Measurements from ENCODE around the gene LIMK1. TPM values are rescaled to one million over a fixed set of nuclear protein-coding genes. Genes with fewer than 3 reads are reported as not detected.
"Not testable (repeated sequence)": the region's sequence is repeated elsewhere in the genome, so short reads cannot be mapped to it uniquely, and the experiment has no call there.

The LIMK1 gene
- total and polyA plus RNA-seq, 5 experiments from 2014 or later = 2.8 to 14.6 (median 4.8) TPM

DNA sequence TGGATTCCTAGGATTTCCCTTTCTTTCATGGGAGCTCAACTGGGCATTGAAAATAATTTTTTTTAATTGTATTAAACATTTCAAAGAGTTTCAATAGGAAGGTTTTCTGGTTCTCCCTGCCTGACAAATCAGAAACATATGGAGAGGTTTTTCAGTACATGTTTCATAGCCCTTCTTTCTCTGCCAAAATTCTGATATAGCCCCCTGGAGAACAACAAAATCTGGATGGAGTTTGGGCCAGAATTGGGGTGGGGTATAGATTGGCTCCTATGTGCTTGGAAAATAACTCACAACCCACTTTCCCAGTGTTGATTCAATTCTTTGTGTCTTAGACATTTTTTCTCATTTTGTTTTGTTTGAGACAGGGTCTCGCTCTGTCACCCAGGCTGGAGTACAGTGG, 66.0 kb downstream of the LIMK1 start:
- ATAC-seq (no peak), DNase-seq (no peak)
- Mint-ChIP-seq H3K27ac (no peak overlapping the region), H3K36me3 (peaks cover 0 to 5% (median 0%) of the 10 kb centered on the region in 3 donors), H3K27me3 (peaks cover 0 to 5% (median 0%) of the 10 kb centered on the region in 5 donors), H3K4me3 (no peak overlapping the region), H3K4me1 (no peaks in the 10 kb centered on the region), H3K9me3 (peaks cover 0 to 8% (median 0%) of the 10 kb centered on the region in 9 donors)
- POLR2A ChIA-PET = no interaction called here

DNA sequence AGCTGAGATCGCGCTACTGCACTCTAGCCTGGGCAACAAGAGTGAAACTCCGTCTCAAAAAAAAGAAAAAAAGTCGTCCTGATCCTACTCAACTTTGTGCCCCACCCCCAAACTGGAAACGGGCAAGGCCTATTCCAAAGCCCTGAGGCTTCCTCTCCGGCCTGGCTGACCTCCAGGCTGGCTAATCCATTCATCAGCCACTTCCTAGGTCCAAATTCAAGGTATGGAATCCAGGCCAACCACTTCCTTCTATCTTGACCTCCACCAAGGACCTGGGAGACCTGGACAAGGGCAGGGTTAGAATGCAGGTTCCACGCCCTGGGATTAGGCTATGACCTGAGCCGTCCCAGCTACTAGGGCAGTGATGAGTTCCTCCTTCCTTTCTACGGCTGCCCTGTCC, 70.1 kb downstream of the LIMK1 start:
- no peak for DNase-seq
- no peaks in the 10 kb centered on the region for H3K4me1 Mint-ChIP-seq
- H3K9me3 Mint-ChIP-seq = no peaks in the 10 kb centered on the region
- H3K27ac Mint-ChIP-seq = peak overlapping the region in 1 of 10 donors; percentile 15
- no peak overlapping the region for H3K4me3 Mint-ChIP-seq
- POLR2A ChIA-PET = interaction anchor here (0.7 kb wide), 1 partner anchor 186 kb away, joined by 3 read pairs; no protein-coding TSS in a partner anchor
- peaks cover 0 to 3% (median 0%) of the 10 kb centered on the region in 5 donors for H3K27me3 Mint-ChIP-seq
- H3K36me3 Mint-ChIP-seq = no peaks in the 10 kb centered on the region
- no peak for ATAC-seq

DNA sequence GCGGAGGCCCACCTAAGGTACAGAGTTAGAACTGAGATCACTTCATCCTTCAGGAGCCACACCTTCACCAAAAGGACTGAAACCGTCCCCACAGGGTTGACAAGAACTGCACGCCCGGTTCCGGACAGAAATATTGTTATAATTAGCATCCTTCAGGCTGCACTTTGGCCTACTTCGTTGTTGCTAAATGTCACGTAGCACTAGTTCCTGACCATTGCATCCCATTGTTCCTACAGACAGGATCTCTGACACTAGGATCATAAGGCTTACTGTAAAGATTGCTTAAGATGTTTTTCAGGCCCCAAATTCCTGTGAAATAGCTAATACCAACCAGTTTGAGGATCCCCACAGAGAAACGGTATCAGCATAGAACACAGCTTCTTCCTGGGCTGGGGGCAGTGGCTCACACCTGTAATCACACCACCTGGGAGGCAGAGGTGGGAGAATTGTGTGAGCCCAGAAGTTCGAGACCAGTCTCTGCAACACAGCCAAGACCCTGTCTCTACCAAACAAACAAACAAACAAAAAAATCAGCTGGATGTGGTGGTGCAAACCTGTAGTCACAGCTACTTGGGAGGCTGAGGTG, 72.3 kb downstream of the LIMK1 start:
- no peaks in the 10 kb centered on the region for H3K9me3 Mint-ChIP-seq
- H3K27me3 Mint-ChIP-seq = peaks cover 0 to 3% (median 0%) of the 10 kb centered on the region in 5 donors
- no peak overlapping the region for H3K27ac Mint-ChIP-seq
- POLR2A ChIA-PET = no interaction called here
- no peak for DNase-seq
- no peaks in the 10 kb centered on the region for H3K4me1 Mint-ChIP-seq
- no peak for ATAC-seq
- H3K36me3 Mint-ChIP-seq = no peaks in the 10 kb centered on the region
- no peak overlapping the region for H3K4me3 Mint-ChIP-seq

DNA sequence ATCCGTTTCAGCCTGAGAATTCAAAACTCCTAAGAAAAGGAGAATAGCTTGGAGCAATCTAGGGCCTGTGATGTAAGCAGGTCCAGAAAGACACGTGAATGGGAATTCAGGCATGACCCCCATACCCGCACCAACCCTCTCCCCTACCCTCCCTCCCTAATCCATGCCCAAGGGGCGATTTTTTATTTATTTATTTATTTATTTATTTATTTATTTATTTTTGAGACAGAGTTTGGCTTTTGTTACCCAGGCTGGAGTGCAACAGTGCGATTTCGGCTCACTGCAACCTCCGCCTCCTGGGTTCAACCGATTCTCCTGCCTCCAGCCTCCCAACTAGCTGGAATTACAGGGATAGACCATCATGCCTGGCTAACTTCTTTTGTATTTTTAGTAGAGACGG, 74.0 kb downstream of the LIMK1 start:
- Mint-ChIP-seq H3K4me3 (no peak overlapping the region), H3K9me3 (no peaks in the 10 kb centered on the region), H3K4me1 (no peaks in the 10 kb centered on the region), H3K36me3 (no peaks in the 10 kb centered on the region), H3K27ac (no peak overlapping the region), H3K27me3 (no peaks in the 10 kb centered on the region)
- ATAC-seq (no peak), DNase-seq (no peak)
- POLR2A ChIA-PET = no interaction called here

DNA sequence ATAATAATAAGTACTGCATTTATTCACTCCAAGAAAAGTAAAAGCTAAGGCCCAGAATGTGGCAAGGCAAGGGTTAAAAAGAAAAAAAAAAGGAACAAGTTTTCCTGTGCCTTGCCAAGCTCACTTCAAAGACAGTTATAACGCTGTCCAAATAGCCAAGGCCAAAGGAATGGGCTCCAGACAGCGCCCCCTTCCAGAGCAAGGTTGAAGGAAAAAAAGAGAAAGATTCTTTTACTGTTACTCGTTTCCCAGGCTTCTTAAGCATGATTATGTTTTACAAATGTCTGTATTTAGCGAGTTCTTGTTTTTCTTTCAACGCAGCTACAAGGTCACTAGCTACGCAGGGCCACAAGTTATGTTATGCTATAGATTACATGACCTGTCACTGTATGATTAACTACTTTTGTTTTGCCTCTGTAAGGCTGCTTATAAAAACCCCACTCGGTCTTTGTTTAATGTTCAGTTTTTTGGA, 81.4 kb downstream of the LIMK1 start:
- H3K9me3 Mint-ChIP-seq = no peaks in the 10 kb centered on the region
- POLR2A ChIA-PET = interaction anchor here (1.0 kb wide), 1 partner anchor 12 kb away, joined by 3 read pairs; no protein-coding TSS in a partner anchor
- no peak overlapping the region for H3K4me3 Mint-ChIP-seq
- H3K36me3 Mint-ChIP-seq = no peaks in the 10 kb centered on the region
- H3K27me3 Mint-ChIP-seq = no peaks in the 10 kb centered on the region
- no peak for DNase-seq
- no peaks in the 10 kb centered on the region for H3K4me1 Mint-ChIP-seq
- ATAC-seq = no peak
- no peak overlapping the region for H3K27ac Mint-ChIP-seq

DNA sequence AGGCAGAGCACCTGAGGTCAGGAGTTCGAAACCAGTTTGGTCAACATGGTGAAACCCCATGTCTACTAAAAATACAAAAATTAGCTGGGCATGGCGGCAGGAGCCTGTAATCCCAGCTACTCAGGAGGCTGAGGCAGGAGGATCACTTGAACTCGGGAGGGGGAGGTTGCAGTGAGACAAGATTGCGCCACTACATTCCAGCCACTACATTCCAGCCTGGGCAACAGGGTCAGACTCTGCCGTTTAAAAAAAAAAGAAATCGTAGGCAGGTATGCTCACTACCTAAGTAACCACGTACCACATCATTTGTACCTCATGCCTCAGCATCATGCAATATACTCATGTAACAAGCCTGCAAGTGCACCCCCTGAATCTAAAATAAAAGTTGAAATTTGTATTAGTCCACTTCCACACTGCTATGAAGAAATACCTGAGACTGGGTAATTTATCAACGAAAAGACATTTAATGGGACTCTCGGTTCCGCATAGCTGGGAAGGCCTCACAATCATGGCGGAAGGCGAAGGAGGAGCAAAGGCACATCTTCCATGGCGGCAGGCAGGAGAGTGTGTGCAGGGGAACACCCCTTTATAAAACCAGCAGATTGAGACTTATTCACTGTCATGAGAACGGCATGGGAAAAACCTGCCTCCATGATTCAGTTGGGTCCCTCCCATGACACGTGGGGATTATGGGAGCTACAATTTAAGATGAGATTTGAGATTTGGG, 82.4 kb downstream of the LIMK1 start:
- POLR2A ChIA-PET = interaction anchor here (1.0 kb wide), 1 partner anchor 11 kb away, joined by 3 read pairs; no protein-coding TSS in a partner anchor
- H3K4me3 Mint-ChIP-seq = no peak overlapping the region
- no peaks in the 10 kb centered on the region for H3K36me3 Mint-ChIP-seq

DNA sequence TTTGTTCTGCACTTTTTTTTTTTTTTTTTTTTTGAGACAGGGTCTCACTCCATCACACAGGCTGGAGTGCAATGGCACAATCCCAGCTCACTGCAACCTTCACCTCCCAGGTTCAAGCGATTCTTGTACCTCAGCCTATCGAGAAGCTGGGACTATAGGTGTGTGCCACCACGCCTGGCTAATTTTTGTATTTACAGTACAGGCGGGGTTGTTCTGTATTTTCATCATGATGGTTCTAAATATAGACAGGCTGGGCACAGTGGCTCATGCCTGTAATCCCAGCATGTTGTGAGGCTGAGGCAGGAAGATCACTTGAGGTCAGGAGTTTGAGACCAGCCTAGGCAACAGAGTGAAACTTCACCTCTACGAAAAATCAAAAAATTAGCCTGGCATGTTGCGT, 83.7 kb downstream of the LIMK1 start:
- DNase-seq, H3K36me3 Mint-ChIP-seq, H3K9me3 Mint-ChIP-seq, H3K4me1 Mint-ChIP-seq, H3K27me3 Mint-ChIP-seq, H3K27ac Mint-ChIP-seq, H3K4me3 Mint-ChIP-seq, ATAC-seq: not testable (repeated sequence)
- POLR2A ChIA-PET = interaction anchor here (0.5 to 0.6 kb wide), 2 partner anchors 25 to 110 kb away, joined by 3 read pairs; no protein-coding TSS in a partner anchor

More for the DNA sequence above, 82.4 kb downstream of the LIMK1 start:
- ATAC-seq = no peak
- no peak overlapping the region for H3K27ac Mint-ChIP-seq
- no peaks in the 10 kb centered on the region for H3K4me1 Mint-ChIP-seq
- no peak for DNase-seq
- H3K27me3 Mint-ChIP-seq = no peaks in the 10 kb centered on the region
- no peaks in the 10 kb centered on the region for H3K9me3 Mint-ChIP-seq

Other genes starting within 250 kb of the LIMK1 start
- 1 to 10 TPM; 3.0 to 4.4 TPM for gene METTL27, start 241.3 kb upstream of the LIMK1 start, total RNA-seq
- gene METTL27, start 241.3 kb upstream of the LIMK1 start, polyA plus RNA-seq = 1 to 10 TPM in 2 of 3 donors, under 1 TPM in 1; 0.52 to 3.2 (median 1.5) TPM
- not detected for gene TMEM270, start 222.6 kb upstream of the LIMK1 start, total RNA-seq
- not detected for gene TMEM270, start 222.6 kb upstream of the LIMK1 start, polyA plus RNA-seq
- gene ELN, start 55.6 kb upstream of the LIMK1 start, total RNA-seq = not detected
- not detected for gene ELN, start 55.6 kb upstream of the LIMK1 start, polyA plus RNA-seq
- gene EIF4H, start 90.6 kb downstream of the LIMK1 start, total RNA-seq = 100 to 1,000 TPM; 217 to 231 TPM
- 100 to 1,000 TPM; 219 to 239 (median 221) TPM for gene EIF4H, start 90.6 kb downstream of the LIMK1 start, polyA plus RNA-seq
- gene LAT2, start 126.2 kb downstream of the LIMK1 start, total RNA-seq = 1 to 10 TPM; 5.8 to 6.4 TPM
- gene LAT2, start 126.2 kb downstream of the LIMK1 start, polyA plus RNA-seq = 1 to 10 TPM in 1 of 3 donors, under 1 TPM in 2; 0.57 to 2.3 (median 0.97) TPM
- gene RFC2, start 170.6 kb downstream of the LIMK1 start, total RNA-seq = 10 to 100 TPM; 15.6 to 16.4 TPM
- gene RFC2, start 170.6 kb downstream of the LIMK1 start, polyA plus RNA-seq = 10 to 100 TPM; 20.3 to 26.1 (median 22.5) TPM
- 1 to 10 TPM; 4.9 to 5.2 TPM for gene CLIP2, start 205.6 kb downstream of the LIMK1 start, total RNA-seq
- gene CLIP2, start 205.6 kb downstream of the LIMK1 start, polyA plus RNA-seq = under 1 TPM; 0.20 to 0.32 (median 0.23) TPM